GM19468 (cell line): ENCODE results near the gene INHBE.
"Not testable (repeated sequence)": the region's sequence is repeated elsewhere in the genome, so short reads cannot be mapped to it uniquely, and the experiment has no call there.

Experiments
- ATAC-seq: cut with Tn5 transposase; IDR thresholded peaks from one replicate; pipeline ENCODE4 v1.9.1; 2021; ENCODE audit warnings: mild to moderate bottlenecking, moderate library complexity, moderate number of reproducible peaks; ENCODE audit not compliant: unreplicated experiment; ENCODE audit errors: extremely low read depth

INHBE gene, protein sequence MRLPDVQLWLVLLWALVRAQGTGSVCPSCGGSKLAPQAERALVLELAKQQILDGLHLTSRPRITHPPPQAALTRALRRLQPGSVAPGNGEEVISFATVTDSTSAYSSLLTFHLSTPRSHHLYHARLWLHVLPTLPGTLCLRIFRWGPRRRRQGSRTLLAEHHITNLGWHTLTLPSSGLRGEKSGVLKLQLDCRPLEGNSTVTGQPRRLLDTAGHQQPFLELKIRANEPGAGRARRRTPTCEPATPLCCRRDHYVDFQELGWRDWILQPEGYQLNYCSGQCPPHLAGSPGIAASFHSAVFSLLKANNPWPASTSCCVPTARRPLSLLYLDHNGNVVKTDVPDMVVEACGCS

DNA sequence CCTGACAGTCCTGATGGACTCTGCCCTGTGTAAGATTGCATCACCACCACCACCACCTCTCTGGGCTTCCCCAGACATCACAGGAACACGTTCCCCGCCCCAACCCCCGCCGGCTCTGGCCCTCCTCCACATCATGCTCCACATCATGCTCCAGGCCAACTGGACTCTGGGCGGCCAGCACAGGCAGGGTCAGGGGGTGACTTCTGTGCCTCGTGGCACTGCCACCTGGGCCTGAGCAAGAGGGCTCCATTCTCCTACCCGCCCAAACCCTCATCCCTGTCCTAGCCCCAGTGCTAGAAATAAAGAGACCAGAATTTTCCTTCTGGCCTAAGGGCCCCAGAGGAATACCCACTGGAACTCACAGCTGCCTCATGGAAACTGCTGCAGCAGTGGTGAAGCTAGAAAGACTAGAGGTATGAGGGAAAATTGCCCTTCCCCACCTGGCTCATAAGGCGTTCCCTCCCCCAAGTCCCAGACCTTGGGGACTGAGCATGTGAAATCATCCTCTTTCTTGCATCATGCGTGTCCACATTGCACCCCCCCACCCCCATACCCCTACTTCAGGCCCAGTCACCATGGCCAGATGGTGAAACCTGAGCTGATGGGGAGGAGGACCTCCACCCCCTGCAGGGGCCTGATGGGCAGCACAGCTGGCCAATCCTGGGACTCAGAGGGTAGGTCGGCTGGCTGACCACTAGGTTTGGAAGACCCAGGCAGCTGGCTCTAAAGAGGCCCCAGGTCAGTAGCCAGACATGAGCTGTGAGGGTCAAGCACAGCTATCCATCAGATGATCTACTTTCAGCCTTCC lies at the start of gene INHBE:
Gene INHBE (plus strand): TSS at position 742 of the 808 bp plus-strand sequence. CDS start 230 bp downstream, outside the sequence.
- ATAC-seq: no peak

DNA sequence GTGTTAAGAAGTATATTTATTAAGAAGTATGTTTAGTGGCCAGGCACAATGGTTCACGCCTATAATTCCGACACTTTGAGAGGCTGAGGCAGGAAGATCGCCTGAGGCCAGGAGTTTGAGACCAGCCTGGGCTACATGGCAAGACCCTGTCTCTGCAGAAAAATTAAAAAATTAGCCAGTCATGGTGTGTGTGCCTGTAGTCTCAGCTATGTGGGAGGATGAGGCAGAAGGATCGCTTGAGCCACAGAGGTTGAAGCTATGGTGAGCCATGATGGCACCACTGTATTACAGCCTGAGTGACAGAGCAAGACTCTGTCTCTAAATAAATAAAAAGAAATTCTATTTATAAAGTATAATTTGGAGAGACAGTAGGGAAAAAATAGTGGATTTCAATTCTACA lies 44.6 kb upstream of the INHBE start:
- ATAC-seq: no peak

DNA sequence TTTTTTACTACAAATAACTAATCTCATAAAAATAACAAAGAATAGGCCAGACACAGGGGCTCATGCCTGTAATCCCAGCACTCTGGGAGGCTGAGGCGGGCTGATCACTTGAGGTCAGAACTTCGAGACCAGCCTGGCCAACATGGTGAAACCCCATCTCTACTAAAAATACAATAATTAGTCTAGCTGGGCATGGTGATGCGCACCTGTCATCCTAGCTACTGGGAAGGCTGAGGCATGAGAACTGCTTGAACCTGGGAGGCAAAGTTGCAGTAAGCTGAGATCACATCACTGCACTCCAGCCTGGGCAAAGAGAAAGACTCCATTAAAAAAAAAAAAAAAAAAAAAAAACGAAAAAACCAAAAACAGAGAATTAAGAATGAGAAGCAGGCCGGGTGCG lies 40.9 kb upstream of the INHBE start:
- ATAC-seq: not testable (repeated sequence)

DNA sequence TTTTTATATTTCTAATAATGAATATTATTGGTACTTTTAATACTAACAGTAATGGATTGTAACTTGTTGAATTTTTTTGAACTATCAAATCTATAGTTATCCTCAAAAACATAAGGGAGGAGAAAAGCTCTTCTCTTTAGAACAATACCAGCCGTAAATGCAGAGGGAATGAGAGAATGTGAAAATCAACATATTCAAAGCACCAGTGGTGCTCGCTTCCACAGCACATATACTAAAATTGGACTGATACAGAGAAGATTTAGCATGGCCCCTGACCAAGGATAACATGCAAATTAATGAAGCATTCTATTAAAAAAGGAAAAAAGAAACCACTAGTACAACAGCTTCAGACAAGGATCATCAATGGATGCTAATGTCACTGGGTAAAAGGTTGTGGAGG lies 40.0 kb upstream of the INHBE start:
- ATAC-seq: no peak

DNA sequence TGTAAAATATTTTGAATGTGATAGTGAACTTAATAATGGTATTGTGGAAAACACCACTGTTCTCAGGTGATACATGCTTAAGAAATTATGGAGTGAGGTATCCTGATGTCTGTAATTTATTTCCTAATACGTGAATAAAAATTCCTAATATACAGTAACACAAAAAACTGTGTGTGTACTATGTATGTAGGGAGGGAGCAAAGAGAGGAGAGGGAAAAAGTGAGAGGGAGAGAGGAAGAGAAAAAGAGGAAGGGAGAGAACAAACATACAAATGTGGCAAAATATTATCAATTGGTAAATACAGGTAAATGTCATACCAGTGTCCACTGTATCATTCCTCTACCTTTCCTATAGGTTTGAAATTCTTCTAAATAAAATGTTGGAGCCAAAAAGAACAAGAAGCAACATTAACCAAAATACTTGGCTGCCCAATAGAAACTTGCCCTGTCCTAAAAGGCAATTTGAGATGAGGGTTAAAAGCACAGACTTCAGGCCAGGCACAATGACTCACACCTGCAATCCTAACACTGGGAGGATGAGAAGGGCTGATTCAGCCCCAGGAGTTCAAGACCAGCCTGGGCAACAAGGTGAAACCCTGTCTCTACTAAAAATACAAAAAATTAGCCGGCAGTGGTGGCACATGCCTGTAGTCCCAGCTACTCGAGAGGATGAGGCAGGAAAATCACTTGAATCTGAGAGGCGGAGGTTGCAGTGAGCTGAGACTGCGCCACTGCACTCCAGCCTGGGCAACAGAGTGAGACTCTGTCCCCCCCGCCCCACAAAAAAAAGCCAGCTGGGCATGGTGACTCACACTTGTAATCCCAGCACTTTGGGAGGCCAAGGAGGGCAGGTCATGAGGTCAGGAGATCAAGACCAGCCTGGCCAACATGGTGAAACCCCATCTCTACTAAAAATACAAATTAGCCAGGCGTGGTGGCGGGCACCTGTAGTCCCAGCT lies 38.8 kb upstream of the INHBE start:
- ATAC-seq: no peak

DNA sequence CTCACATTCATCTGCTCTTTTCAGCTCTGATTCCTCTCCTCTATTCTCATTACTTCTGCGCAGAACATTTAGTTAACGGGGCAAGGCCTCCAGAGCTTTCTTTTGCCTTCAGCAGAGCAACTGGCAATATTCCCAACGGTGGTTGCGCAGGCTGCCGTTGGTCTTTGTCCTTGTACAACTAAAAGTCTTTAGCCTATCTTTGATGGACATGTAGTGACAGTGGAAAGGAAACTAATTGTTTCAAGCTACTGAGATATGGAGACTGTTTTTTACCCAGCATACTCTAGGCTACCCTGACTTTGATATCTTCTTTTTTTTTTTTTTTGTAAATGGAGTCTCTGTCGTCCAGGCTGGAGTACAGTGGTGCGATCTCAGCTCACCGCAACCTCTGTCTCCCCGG lies 36.9 kb upstream of the INHBE start:
- no peak for ATAC-seq

DNA sequence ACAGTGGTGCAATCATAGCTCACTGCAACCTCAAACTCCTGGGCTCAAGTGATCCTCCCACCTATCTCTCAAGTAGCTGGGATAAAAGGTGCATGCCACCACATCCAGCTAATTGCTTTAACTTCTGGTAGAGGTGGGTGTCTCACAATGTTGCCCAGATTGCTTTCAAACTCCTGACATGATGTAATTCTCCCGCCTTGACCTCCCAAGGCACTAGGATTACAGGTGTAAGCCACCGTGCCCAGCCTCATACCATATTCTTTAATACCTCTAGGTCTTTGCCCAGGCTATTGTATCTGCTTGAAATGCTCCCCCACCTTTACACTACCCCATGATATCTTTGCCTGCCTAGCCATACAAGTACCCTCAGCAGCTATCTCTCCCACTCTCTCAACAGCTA lies 35.6 kb upstream of the INHBE start:
- ATAC-seq: no peak

DNA sequence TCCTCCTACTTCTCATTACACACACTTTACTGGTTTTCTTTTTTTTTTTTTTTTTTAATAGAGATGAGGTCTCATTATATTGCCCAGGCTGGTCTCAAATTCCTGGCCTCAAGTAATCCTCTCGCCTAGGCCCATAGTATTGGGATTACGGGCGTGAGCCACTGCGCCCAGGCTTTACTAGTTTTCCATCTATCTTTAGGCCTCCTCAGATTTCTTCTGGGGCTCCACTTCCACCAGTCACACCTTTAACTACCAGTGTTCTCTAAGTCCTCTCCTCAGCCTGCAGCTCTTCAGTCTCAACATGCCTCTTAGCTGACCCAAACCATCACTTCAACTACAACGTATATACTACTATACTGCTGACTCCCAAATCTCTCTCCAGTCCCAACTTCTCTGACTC lies 34.6 kb upstream of the INHBE start:
- ATAC-seq: no peak

DNA sequence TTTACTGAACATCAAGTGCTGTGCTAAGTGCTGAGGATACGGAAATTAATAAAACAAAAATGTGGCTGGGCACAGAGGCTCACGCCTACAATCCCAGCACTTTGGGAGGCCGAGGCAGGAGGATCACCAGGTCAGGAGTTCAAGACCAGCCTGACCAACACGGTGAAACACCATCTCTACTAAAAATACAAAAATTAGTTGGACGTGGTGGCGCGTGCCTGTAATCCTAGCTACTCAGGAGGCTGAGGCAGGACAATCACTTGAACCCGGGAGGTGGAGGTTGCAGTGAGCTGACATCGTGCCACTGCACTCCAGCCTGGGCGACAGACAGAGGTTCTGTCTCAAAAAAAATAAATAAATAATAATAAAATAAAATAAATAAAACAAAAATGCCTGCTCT lies 28.2 kb upstream of the INHBE start:
- ATAC-seq: not testable (repeated sequence)

DNA sequence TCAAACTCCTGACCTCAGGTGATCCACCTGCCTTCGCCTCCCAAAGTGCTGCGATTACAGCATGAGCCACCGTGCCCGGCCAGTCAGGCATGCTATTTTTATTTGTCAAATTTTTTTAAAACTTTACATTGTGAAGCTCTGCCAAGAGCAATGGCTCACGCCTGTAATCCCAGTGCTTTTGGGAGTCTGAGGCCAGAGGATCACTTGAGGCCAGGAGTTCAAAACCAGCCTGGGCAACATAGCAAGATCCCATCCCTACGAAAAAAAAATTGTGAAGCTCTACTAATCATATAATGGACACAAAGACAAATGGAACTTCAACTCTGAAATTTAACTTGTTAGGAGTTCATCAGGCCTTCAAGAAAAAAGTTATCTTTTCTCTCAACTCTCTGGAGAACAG lies 26.1 kb upstream of the INHBE start:
- ATAC-seq: no peak

DNA sequence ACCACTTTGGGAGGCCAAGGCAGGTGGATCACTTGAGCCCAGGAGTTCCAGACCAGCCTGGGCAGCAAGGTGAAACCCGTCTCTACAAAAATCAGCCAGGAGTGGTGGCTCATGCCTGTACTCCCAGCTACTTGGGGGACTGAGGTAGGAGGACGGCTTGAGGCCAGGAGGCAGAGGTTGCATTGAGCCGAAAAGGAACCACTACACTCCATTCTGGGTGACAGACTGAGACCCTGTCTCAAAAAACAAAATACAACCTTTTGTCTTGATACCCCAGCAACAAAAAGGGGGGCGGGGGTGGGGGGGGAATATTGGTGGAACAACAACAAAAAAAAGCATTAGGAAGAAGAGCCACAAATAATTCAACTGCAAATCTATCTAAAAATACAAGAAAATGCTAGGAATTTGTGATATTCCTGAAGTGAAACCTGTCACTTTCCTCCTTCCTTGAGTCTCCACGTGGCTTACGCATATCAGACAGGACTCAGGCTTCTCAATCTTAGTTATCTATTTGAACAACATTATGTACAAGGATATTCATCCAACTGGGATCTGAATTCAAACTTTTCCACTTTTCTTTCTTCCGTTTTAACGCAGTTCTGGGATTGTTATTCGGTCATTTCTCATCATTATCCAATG lies 25.5 kb upstream of the INHBE start:
- ATAC-seq: no peak

DNA sequence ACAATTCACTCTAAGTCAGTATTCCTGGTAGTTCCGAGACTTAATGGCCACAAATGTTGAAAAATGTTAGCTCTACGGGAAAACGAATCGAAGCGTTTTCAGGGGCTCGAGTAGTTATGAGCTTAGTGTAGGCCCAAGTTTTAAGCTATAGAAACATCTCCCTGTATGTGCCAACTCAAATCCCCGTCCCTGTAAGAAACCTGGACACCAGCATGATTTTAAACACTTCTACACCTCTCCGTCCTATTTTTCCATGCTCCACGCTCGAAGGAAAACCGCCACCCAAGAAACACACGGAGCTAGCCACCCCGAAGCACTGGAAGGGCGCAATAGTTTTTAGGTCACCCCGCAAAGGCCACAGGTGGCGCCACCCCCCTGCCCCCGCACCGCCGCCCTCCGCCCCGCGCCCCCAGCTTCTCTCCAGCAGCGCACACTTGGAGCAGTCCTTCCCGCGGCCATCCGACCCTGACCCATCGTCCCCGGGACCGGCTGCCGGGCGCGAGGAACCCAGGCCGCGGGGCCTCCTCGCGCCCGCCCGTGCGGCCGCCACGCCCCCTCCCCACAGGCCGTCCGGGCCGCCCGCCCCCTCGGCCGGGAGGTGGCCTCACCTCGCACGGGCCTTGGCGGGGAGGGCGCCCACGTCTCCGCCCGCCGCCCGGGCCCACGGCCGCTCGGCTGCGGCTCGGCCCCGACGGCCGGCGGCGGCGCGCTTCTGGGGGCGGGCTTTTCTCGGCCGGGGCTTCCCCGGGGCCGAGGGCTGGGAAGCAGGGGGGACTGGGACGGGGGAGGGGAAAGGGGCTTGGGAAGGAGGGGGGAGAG lies 24.8 kb upstream of the INHBE start:
- no peak for ATAC-seq

DNA sequence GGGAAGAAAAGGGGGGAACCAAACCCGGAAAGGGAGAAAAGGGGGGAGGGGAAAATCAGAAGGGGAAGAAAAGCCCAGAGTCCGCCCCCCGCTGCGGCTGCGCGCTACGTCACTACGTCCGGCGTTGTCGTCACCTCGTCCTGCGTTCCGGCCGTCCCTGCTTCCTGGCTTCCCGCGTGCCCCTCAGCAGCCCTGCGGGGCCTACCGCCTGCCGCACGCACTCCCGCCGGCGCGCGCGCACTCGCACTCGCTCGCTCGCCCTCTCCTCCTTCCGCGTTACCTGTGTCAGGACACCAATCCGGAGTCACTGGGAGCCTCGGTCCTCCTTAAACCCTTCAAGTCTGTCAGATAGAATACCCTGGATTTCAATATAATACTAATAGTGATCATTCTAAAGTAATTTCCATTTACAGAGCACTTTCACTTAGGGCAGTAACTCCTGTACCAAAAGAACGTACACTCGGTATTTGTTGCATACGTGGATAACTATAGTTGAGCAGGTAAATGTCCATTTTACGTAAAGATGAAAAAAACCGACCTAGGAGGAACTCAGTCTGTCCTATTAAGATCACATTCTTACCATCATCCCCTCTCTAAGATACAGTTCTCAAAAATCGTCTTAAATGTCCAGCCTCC lies 24.1 kb upstream of the INHBE start, which contains the start of gene R3HDM2:
Gene R3HDM2 (minus strand): TSS at position 113 of the 636 bp plus-strand sequence. CDS start 120,615 bp downstream, outside the sequence.
- ATAC-seq: peak; percentile 89

DNA sequence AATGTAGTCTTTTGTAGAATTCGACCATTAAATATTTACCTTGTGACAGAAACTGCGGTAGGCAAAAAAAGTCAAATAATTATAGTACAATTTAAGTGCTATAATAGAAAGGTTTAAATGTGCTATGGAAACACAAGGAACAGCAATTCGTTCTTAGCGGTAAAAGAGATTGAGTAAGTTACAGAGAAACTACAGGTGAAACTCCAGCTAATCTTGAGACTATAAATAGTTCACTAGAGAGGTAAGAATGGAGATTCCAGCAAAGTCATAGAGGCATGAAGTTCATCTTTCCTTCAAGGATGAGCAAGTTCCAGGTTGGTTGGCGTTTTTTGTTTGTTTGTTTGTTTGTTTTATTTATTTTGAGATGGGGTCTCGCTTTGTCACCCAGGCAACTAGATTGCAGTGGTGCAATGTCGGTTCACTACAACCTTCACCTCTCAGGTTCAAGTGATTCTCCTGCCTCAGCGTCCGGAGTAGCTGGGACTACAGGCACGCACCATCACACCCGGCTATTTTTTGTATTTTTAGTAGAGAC lies 23.4 kb upstream of the INHBE start:
- ATAC-seq: no peak

DNA sequence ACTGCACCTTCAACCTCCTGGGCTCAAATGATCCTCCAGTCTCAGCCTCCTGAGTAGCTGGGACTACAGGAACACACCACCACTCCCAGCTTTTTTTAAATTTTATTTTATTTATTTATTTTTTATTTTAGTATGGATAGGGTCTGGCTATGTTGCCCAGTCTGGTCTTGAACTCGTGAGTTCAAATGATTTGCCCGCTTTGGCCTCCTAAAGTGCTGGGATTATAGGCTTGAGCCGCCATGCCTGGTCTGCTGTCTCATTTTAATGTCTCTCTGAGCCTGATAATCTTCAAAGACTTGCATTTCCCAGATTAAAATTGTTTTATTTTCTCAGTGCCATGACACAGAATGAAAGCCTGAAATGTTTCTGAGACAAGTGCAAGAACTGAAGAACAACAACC lies 21.7 kb upstream of the INHBE start:
- no peak for ATAC-seq

DNA sequence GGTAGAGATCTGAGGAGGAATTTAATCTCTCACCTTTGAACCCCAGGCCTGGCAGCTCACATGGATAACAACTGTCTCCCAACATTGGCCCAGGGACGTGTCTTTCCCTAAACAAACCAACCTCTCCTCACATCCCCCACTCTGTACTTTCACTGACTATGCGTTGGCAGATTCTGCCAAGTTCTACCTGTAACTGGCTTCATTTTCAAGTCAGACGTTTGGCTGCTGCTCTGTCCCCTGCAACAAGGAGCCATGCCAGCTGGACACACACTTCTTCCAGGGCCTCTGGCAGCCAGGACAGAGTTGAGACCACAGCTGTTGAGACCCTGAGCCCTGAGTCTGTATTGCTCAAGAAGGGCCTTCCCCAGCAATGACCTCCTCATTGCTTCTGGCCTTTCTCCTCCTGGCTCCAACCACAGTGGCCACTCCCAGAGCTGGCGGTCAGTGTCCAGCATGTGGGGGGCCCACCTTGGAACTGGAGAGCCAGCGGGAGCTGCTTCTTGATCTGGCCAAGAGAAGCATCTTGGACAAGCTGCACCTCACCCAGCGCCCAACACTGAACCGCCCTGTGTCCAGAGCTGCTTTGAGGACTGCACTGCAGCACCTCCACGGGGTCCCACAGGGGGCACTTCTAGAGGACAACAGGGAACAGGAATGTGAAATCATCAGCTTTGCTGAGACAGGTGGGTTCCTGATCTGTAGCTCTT lies 20.4 kb upstream of the INHBE start, which contains the start of gene INHBC:
Gene INHBC (plus strand): TSS at position 268 of the 707 bp plus-strand sequence. CDS start 103 bp downstream, at position 371.
- ATAC-seq: no peak

DNA sequence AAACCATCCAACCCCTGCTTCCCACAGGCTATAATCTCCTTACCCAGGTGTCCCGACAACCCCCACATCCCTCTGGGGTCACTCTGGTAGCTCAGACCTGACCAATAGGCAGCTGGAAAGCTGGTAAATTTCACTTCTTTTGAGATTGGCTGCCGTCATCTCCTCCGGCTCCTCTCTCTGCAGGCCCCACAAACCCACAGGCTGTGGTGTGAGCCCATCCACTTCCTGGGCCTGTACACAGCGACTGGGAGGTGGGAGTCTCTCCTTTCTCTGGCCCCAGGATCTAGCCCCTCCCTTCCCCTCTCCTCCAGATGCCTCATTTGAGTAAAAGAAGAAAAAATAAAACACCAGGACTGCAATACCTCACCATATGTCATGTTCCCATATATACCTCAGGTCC lies 19.8 kb upstream of the INHBE start:
- no peak for ATAC-seq

DNA sequence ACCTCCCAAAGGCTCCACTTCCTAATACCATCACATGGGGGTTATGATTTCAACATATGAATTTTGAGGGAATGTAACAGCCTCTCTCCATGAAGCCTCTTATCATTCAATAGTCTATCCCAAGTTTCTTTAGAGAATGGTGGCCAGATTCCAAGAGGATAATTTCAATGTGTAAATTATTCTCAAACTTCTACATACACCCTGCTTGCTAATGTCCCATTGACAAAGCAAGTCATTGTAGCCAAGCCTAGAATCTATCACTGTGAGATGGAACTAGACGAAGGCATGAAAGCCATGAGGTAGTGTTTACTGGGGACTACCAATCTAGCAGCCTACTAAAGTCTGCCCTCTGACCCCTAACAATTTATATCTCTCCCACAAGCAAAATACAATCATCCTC lies 16.7 kb upstream of the INHBE start:
- no peak for ATAC-seq
